Astrocyte (in vitro differentiated cells and primary cell): ENCODE data around the gene TBX5. TPM values are rescaled to one million over a fixed set of nuclear protein-coding genes. Genes with fewer than 3 reads are reported as not detected.

ENCODE experiments used
- DNase-seq: peaks from one replicate; pipeline ENCODE4 v3.0.0-alpha.2; 2010; ENCODE audit warnings: low read depth
- FAIRE-seq: peaks from 2 replicates; lab custom pipeline; 2011; peaks lifted over from hg19 to GRCh38; lab: Jason Lieb, UNC
- H2AFZ ChIP-seq: 2 replicates; pipeline ENCODE4 v1.6.0; 2012; ENCODE audit warnings: low read depth, low read length, inconsistent platforms
- H3K27ac ChIP-seq: 2 replicates; pipeline ENCODE4 v1.5.1; 2011; ENCODE audit warnings: low read depth, low read length, inconsistent platforms
- H3K27me3 ChIP-seq: 2 replicates; pipeline ENCODE4 v1.6.0; 2011; ENCODE audit warnings: low read length, inconsistent platforms; ENCODE audit not compliant: insufficient read depth
- H3K36me3 ChIP-seq: 2 replicates; pipeline ENCODE4 v1.5.1; 2011; ENCODE audit warnings: low read length, inconsistent platforms; ENCODE audit not compliant: insufficient read depth
- H3K4me1 ChIP-seq: 2 replicates; pipeline ENCODE4 v1.5.1; 2011; ENCODE audit warnings: low read length, inconsistent platforms; ENCODE audit not compliant: insufficient read depth
- H3K4me2 ChIP-seq: 2 replicates; pipeline ENCODE4 v1.6.0; 2012; ENCODE audit warnings: low read length, inconsistent platforms
- H3K4me3 ChIP-seq: 2 replicates; pipeline ENCODE4 v1.5.1; 2011; ENCODE audit warnings: low read depth, mild to moderate bottlenecking, low read length, inconsistent platforms; ENCODE audit not compliant: insufficient read depth
- H3K79me2 ChIP-seq: 2 replicates; pipeline ENCODE4 v1.6.0; 2012; ENCODE audit warnings: mild to moderate bottlenecking, low read length, inconsistent platforms; ENCODE audit not compliant: insufficient read depth
- H3K9ac ChIP-seq: 2 replicates; pipeline ENCODE4 v1.6.0; 2012; ENCODE audit warnings: mild to moderate bottlenecking, low read length, inconsistent platforms
- H3K9me3 ChIP-seq: 2 replicates; pipeline ENCODE4 v1.5.1; 2012; ENCODE audit warnings: low read depth, mild to moderate bottlenecking, low read length, inconsistent platforms; ENCODE audit not compliant: insufficient read depth
- H4K20me1 ChIP-seq: 2 replicates; pipeline ENCODE4 v1.6.0; 2012; ENCODE audit warnings: low read length, inconsistent platforms; ENCODE audit not compliant: insufficient read depth
- H3K27ac Mint-ChIP-seq: one replicate; pipeline ENCODE4 v1.8.0; 2021; ENCODE audit warnings: mild to moderate bottlenecking, mixed read lengths; ENCODE audit not compliant: unreplicated experiment
- H3K27me3 Mint-ChIP-seq: one replicate; pipeline ENCODE4 v1.8.0; 2021; ENCODE audit warnings: low read depth, mixed read lengths; ENCODE audit not compliant: unreplicated experiment
- H3K36me3 Mint-ChIP-seq: one replicate; pipeline ENCODE4 v1.8.0; 2021; ENCODE audit warnings: low read depth, mixed read lengths; ENCODE audit not compliant: unreplicated experiment
- H3K4me1 Mint-ChIP-seq: one replicate; pipeline ENCODE4 v1.8.0; 2021; ENCODE audit warnings: low read depth, mixed read lengths; ENCODE audit not compliant: unreplicated experiment
- H3K4me3 Mint-ChIP-seq: one replicate; pipeline ENCODE4 v1.8.0; 2021; ENCODE audit warnings: mild to moderate bottlenecking, moderate library complexity, mixed read lengths; ENCODE audit not compliant: unreplicated experiment
- H3K9me3 Mint-ChIP-seq: one replicate; pipeline ENCODE4 v1.8.0; 2021; ENCODE audit warnings: mild to moderate bottlenecking, mixed read lengths; ENCODE audit not compliant: unreplicated experiment
- EZH2 ChIP-seq: IDR thresholded peaks from 2 replicates; pipeline ENCODE4 v1.6.1; 2012; ENCODE audit warnings: mild to moderate bottlenecking, low read length, inconsistent platforms; ENCODE audit not compliant: insufficient read depth
- total RNA-seq: library from RNA; stranded (reverse); gene quantifications from 2 replicates; pipeline ENCODE4 v1.2.1, GENCODE V29; 2021
- TF ChIP-seq, protein P1 (sequence below): IDR thresholded peaks from 2 replicates; pipeline ENCODE4 v1.5.1; 2011; ENCODE audit warnings: low read depth, mild to moderate bottlenecking, inconsistent platforms, low read length, moderate library complexity; ENCODE audit not compliant: insufficient read depth

The TBX5 gene
- total RNA-seq, 1 donor from 2014 or later: not detected

DNA sequence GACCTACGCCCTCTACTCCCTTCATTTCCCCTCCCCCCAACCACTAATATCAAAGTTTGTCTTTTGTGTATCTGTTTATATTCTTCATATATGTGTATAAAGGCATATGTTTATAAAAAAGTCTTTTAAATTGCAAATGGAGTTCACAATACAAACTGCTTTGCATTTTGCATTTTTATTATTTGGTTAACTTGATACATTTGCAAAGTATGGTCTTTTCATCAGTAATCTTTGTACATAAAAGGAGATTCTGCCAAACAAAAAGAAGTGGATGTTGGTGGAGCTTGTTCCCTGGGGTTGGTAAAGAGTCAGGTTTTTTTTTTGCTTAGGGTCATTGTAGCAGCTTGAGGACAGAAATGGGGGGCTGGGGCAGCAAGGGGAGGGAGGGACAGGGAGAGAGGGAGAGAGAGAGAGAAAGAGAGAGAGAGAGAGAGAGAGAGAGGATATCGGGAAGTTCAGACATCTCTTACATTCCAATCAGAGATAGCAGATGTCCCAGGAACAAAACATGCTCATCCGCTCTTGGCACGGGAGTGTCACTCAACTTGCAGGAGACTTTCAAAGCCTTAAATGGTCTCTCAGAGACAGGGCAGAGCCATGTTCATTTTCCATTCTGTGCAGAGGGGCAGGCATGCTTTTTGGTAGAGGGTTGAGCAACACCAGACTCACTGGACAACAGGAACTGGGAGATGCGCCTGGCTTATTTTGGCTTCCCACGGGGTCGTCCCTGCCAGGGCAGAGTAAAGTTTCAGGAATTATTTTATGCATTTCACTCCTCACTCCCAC is 44.8 kb upstream of the TBX5 start:
- H2AFZ ChIP-seq: no peak overlapping the region
- no peak overlapping the region for H3K4me3 ChIP-seq
- no peak for FAIRE-seq
- no peaks in the 10 kb centered on the region for H3K4me1 ChIP-seq
- no peaks in the 10 kb centered on the region for H3K79me2 ChIP-seq
- Mint-ChIP-seq H3K4me3 (no peak overlapping the region), H3K27ac (no peak overlapping the region), H3K27me3 (peaks cover 83% of the 10 kb centered on the region), H3K9me3 (peaks cover 6% of the 10 kb centered on the region), H3K36me3 (no peaks in the 10 kb centered on the region), H3K4me1 (no peaks in the 10 kb centered on the region)
- no peak overlapping the region for H3K27ac ChIP-seq
- no peak for DNase-seq
- no peaks in the 10 kb centered on the region for H4K20me1 ChIP-seq
- H3K4me2 ChIP-seq: no peak overlapping the region
- TF ChIP-seq, protein P1, sequence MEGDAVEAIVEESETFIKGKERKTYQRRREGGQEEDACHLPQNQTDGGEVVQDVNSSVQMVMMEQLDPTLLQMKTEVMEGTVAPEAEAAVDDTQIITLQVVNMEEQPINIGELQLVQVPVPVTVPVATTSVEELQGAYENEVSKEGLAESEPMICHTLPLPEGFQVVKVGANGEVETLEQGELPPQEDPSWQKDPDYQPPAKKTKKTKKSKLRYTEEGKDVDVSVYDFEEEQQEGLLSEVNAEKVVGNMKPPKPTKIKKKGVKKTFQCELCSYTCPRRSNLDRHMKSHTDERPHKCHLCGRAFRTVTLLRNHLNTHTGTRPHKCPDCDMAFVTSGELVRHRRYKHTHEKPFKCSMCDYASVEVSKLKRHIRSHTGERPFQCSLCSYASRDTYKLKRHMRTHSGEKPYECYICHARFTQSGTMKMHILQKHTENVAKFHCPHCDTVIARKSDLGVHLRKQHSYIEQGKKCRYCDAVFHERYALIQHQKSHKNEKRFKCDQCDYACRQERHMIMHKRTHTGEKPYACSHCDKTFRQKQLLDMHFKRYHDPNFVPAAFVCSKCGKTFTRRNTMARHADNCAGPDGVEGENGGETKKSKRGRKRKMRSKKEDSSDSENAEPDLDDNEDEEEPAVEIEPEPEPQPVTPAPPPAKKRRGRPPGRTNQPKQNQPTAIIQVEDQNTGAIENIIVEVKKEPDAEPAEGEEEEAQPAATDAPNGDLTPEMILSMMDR: no peak
- no peak for TF ChIP-seq EZH2
- H3K27me3 ChIP-seq: peaks cover 36% of the 10 kb centered on the region
- H3K9me3 ChIP-seq: no peaks in the 10 kb centered on the region
- no peak overlapping the region for H3K9ac ChIP-seq
- H3K36me3 ChIP-seq: no peaks in the 10 kb centered on the region

DNA sequence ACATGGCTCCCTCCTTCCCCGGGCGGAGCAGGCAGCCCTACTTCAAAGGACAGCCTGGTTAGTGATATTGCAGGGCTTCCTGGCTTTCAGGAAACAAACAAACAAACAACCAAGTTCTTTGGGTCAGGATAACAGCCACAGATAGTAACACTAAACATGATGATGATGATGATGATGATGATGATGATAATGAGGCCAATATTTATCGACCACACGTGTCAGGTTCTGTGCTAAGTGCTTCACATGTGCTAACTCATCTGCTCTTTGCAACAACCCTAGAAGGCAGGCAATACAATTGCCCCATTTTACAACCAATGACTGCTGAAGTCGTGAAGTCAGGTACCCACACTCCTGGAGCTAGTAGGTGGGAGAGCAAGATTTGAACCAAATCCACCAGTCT is 44.1 kb upstream of the TBX5 start:
- no peak overlapping the region for H3K4me3 Mint-ChIP-seq
- Histone ChIP-seq H3K4me2 (no peak overlapping the region), H4K20me1 (no peaks in the 10 kb centered on the region), H3K9me3 (no peaks in the 10 kb centered on the region), H3K4me1 (no peaks in the 10 kb centered on the region), H3K27ac (no peak overlapping the region), H3K27me3 (peaks cover 38% of the 10 kb centered on the region), H2AFZ (no peak overlapping the region), H3K79me2 (no peaks in the 10 kb centered on the region), H3K9ac (no peak overlapping the region), H3K4me3 (no peak overlapping the region), H3K36me3 (no peaks in the 10 kb centered on the region)
- FAIRE-seq: no peak
- no peaks in the 10 kb centered on the region for H3K36me3 Mint-ChIP-seq
- peaks cover 6% of the 10 kb centered on the region for H3K9me3 Mint-ChIP-seq
- peaks cover 84% of the 10 kb centered on the region for H3K27me3 Mint-ChIP-seq
- TF ChIP-seq, protein P1: no peak
- no peak for DNase-seq
- no peak overlapping the region for H3K27ac Mint-ChIP-seq
- H3K4me1 Mint-ChIP-seq: no peaks in the 10 kb centered on the region

DNA sequence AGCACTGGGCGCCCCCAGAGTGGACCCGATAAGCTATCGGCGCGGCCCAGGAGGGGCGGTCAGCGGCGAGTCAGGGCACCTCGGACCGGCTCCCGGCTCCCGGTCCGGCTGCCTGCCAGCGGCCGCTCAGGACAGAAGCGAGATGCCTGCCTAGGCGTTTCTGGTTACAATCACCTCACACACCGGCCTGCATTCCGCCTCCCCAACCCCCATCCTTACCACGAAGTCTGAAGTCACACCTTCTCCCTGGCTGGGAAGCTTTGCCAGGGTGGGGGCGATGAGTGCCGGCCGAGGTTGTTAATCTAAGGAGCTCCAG is 42.6 kb upstream of the TBX5 start:
- no peak overlapping the region for H3K27ac ChIP-seq
- no peaks in the 10 kb centered on the region for H4K20me1 ChIP-seq
- H3K4me3 ChIP-seq: no peak overlapping the region
- no peak for FAIRE-seq
- H3K9me3 ChIP-seq: no peaks in the 10 kb centered on the region
- no peaks in the 10 kb centered on the region for H3K4me1 ChIP-seq
- H3K27me3 ChIP-seq: peaks cover 52% of the 10 kb centered on the region
- Mint-ChIP-seq H3K36me3 (no peaks in the 10 kb centered on the region), H3K27me3 (peaks cover 86% of the 10 kb centered on the region), H3K4me3 (no peak overlapping the region), H3K4me1 (no peaks in the 10 kb centered on the region), H3K9me3 (peaks cover 9% of the 10 kb centered on the region), H3K27ac (no peak overlapping the region)
- DNase-seq: no peak
- H3K9ac ChIP-seq: no peak overlapping the region
- no peaks in the 10 kb centered on the region for H3K79me2 ChIP-seq
- no peak overlapping the region for H3K4me2 ChIP-seq
- TF ChIP-seq, protein P1: no peak
- TF ChIP-seq EZH2: no peak
- H2AFZ ChIP-seq: no peak overlapping the region
- H3K36me3 ChIP-seq: no peaks in the 10 kb centered on the region
